Astrocyte (in vitro differentiated cells and primary cell): ENCODE data around the gene RGL1. TPM values are rescaled to one million over a fixed set of nuclear protein-coding genes. Genes with fewer than 3 reads are reported as not detected.

Source experiments
- DNase-seq: peaks from one replicate; pipeline ENCODE4 v3.0.0-alpha.2; 2010; ENCODE audit warnings: low read depth
- FAIRE-seq: peaks from 2 replicates; lab custom pipeline; 2011; peaks lifted over from hg19 to GRCh38; lab: Jason Lieb, UNC
- H2AFZ ChIP-seq: 2 replicates; pipeline ENCODE4 v1.6.0; 2012; ENCODE audit warnings: low read depth, low read length, inconsistent platforms
- H3K27ac ChIP-seq: 2 replicates; pipeline ENCODE4 v1.5.1; 2011; ENCODE audit warnings: low read depth, low read length, inconsistent platforms
- H3K27me3 ChIP-seq: 2 replicates; pipeline ENCODE4 v1.6.0; 2011; ENCODE audit warnings: low read length, inconsistent platforms; ENCODE audit not compliant: insufficient read depth
- H3K36me3 ChIP-seq: 2 replicates; pipeline ENCODE4 v1.5.1; 2011; ENCODE audit warnings: low read length, inconsistent platforms; ENCODE audit not compliant: insufficient read depth
- H3K4me1 ChIP-seq: 2 replicates; pipeline ENCODE4 v1.5.1; 2011; ENCODE audit warnings: low read length, inconsistent platforms; ENCODE audit not compliant: insufficient read depth
- H3K4me2 ChIP-seq: 2 replicates; pipeline ENCODE4 v1.6.0; 2012; ENCODE audit warnings: low read length, inconsistent platforms
- H3K4me3 ChIP-seq: 2 replicates; pipeline ENCODE4 v1.5.1; 2011; ENCODE audit warnings: low read depth, mild to moderate bottlenecking, low read length, inconsistent platforms; ENCODE audit not compliant: insufficient read depth
- H3K79me2 ChIP-seq: 2 replicates; pipeline ENCODE4 v1.6.0; 2012; ENCODE audit warnings: mild to moderate bottlenecking, low read length, inconsistent platforms; ENCODE audit not compliant: insufficient read depth
- H3K9ac ChIP-seq: 2 replicates; pipeline ENCODE4 v1.6.0; 2012; ENCODE audit warnings: mild to moderate bottlenecking, low read length, inconsistent platforms
- H3K9me3 ChIP-seq: 2 replicates; pipeline ENCODE4 v1.5.1; 2012; ENCODE audit warnings: low read depth, mild to moderate bottlenecking, low read length, inconsistent platforms; ENCODE audit not compliant: insufficient read depth
- H4K20me1 ChIP-seq: 2 replicates; pipeline ENCODE4 v1.6.0; 2012; ENCODE audit warnings: low read length, inconsistent platforms; ENCODE audit not compliant: insufficient read depth
- H3K27ac Mint-ChIP-seq: one replicate; pipeline ENCODE4 v1.8.0; 2021; ENCODE audit warnings: mild to moderate bottlenecking, mixed read lengths; ENCODE audit not compliant: unreplicated experiment
- H3K27me3 Mint-ChIP-seq: one replicate; pipeline ENCODE4 v1.8.0; 2021; ENCODE audit warnings: low read depth, mixed read lengths; ENCODE audit not compliant: unreplicated experiment
- H3K36me3 Mint-ChIP-seq: one replicate; pipeline ENCODE4 v1.8.0; 2021; ENCODE audit warnings: low read depth, mixed read lengths; ENCODE audit not compliant: unreplicated experiment
- H3K4me1 Mint-ChIP-seq: one replicate; pipeline ENCODE4 v1.8.0; 2021; ENCODE audit warnings: low read depth, mixed read lengths; ENCODE audit not compliant: unreplicated experiment
- H3K4me3 Mint-ChIP-seq: one replicate; pipeline ENCODE4 v1.8.0; 2021; ENCODE audit warnings: mild to moderate bottlenecking, moderate library complexity, mixed read lengths; ENCODE audit not compliant: unreplicated experiment
- H3K9me3 Mint-ChIP-seq: one replicate; pipeline ENCODE4 v1.8.0; 2021; ENCODE audit warnings: mild to moderate bottlenecking, mixed read lengths; ENCODE audit not compliant: unreplicated experiment
- CTCF ChIP-seq: IDR thresholded peaks from 2 replicates; pipeline ENCODE4 v1.5.1; 2011; ENCODE audit warnings: low read depth, mild to moderate bottlenecking, inconsistent platforms, low read length, moderate library complexity; ENCODE audit not compliant: insufficient read depth
- EZH2 ChIP-seq: IDR thresholded peaks from 2 replicates; pipeline ENCODE4 v1.6.1; 2012; ENCODE audit warnings: mild to moderate bottlenecking, low read length, inconsistent platforms; ENCODE audit not compliant: insufficient read depth
- total RNA-seq: library from RNA; stranded (reverse); gene quantifications from 2 replicates; pipeline ENCODE4 v1.2.1, GENCODE V29; 2021

The RGL1 gene
- total RNA-seq, 1 donor from 2014 or later = 10.1 TPM

GRCh38 chr1:183956559-183957188, 151.8 kb downstream of the RGL1 start:
- FAIRE-seq (peak; percentile 96), DNase-seq (peak; percentile 85)
- TF ChIP-seq EZH2 = no peak
- peak; percentile 24 for TF ChIP-seq CTCF
- Histone ChIP-seq H2AFZ (no peak overlapping the region), H4K20me1 (no peaks in the 10 kb centered on the region), H3K79me2 (no peaks in the 10 kb centered on the region), H3K9ac (no peak overlapping the region), H3K4me2 (peak overlapping the region; percentile 45), H3K4me3 (no peak overlapping the region), H3K27me3 (no peaks in the 10 kb centered on the region), H3K36me3 (no peaks in the 10 kb centered on the region), H3K9me3 (no peaks in the 10 kb centered on the region), H3K27ac (peak overlapping the region; percentile 2), H3K4me1 (peaks cover 10% of the 10 kb centered on the region)
- Mint-ChIP-seq H3K36me3 (peaks cover 4% of the 10 kb centered on the region), H3K27ac (no peak overlapping the region), H3K4me1 (peaks cover 2% of the 10 kb centered on the region), H3K4me3 (no peak overlapping the region), H3K9me3 (no peaks in the 10 kb centered on the region), H3K27me3 (no peaks in the 10 kb centered on the region)

GRCh38 chr1:183957216-183957830, 152.4 kb downstream of the RGL1 start:
- Histone ChIP-seq H2AFZ (no peak overlapping the region), H3K9ac (no peak overlapping the region), H3K27me3 (no peaks in the 10 kb centered on the region), H3K36me3 (no peaks in the 10 kb centered on the region), H3K4me3 (no peak overlapping the region), H3K4me1 (peaks cover 10% of the 10 kb centered on the region), H3K4me2 (no peak overlapping the region), H3K27ac (no peak overlapping the region), H4K20me1 (no peaks in the 10 kb centered on the region), H3K9me3 (no peaks in the 10 kb centered on the region), H3K79me2 (no peaks in the 10 kb centered on the region)
- H3K36me3 Mint-ChIP-seq = peaks cover 4% of the 10 kb centered on the region
- H3K4me1 Mint-ChIP-seq = peaks cover 2% of the 10 kb centered on the region
- DNase-seq = no peak
- FAIRE-seq = no peak
- H3K27me3 Mint-ChIP-seq = no peaks in the 10 kb centered on the region
- no peak overlapping the region for H3K27ac Mint-ChIP-seq
- TF ChIP-seq CTCF = no peak
- H3K4me3 Mint-ChIP-seq = no peak overlapping the region
- H3K9me3 Mint-ChIP-seq = no peaks in the 10 kb centered on the region

- H3K36me3 Mint-ChIP-seq = peaks cover 5% of the 10 kb centered on the region
- Histone ChIP-seq H3K4me1 (peaks cover 10% of the 10 kb centered on the region), H3K9me3 (no peaks in the 10 kb centered on the region), H3K36me3 (no peaks in the 10 kb centered on the region), H3K27ac (no peak overlapping the region), H3K4me2 (no peak overlapping the region), H4K20me1 (no peaks in the 10 kb centered on the region), H3K27me3 (no peaks in the 10 kb centered on the region), H3K9ac (no peak overlapping the region), H2AFZ (no peak overlapping the region), H3K4me3 (no peak overlapping the region), H3K79me2 (no peaks in the 10 kb centered on the region)
- no peak for TF ChIP-seq CTCF
- TF ChIP-seq EZH2 = no peak
- DNase-seq (no peak), FAIRE-seq (no peak)
- H3K4me3 Mint-ChIP-seq = no peak overlapping the region
- H3K27ac Mint-ChIP-seq = no peak overlapping the region
- no peaks in the 10 kb centered on the region for H3K9me3 Mint-ChIP-seq
- peaks cover 2% of the 10 kb centered on the region for H3K4me1 Mint-ChIP-seq
- peaks cover 1% of the 10 kb centered on the region for H3K27me3 Mint-ChIP-seq
These were observed 154.0 kb downstream of the RGL1 start for GRCh38 chr1:183958958-183959357.
